Measurements from ENCODE around the gene RNPEPL1.

GRCh38 chr2:240518981-240519380 lies 49.3 kb upstream of the RNPEPL1 start:
- TF ChIP-seq CTCF (IDR thresholded peaks at IDR 0.05) (no peak), POLR2A (IDR thresholded peaks at IDR 0.05) (no peak)

Data from breast epithelium (tissue), 3 donors.